ENCODE measurements around the gene FZR1.
"Not testable (repeated sequence)": the region's sequence is repeated elsewhere in the genome, so short reads cannot be mapped to it uniquely, and the experiment has no call there.

Gene FZR1

DNA sequence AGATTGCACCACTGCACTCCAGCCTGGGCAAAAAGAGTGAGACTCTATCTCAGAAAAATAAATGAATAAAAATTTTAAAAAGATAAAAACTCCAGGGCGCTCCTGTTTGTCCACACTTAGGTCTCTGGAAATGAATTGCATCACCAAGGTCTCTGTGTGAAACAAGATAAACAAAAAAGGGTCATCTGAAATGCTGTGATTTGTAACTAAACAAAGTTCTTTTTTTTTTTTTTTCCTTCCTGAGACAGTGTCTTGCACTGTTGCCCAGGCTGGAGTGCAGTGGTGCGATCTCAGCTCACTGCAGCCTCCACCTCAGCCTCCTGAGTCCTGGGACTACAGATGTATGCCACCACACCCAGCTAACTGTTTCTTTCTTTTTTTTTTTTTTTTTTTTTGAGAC, 11.5 kb downstream of the FZR1 start:
- DNase-seq: no peak

DNA sequence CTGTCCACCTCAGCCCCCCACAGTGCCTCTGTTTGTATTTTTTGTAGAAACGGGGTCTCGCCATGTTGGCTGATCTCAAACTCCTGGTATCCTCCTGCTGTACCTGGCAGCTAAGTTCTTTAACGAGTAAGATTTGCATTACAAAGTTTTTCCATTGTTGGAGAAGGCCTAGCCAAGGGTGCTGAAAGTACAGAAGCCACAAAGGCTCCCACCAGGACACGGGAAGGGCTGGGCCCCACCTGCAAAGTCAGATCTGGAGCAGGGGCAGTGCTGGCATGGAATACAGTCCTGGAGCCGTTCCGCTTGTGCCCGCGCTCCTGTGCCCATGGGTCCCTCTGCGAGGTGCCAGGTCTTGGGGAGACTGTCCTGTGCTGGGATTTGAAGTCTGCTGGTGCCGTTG, 12.1 kb downstream of the FZR1 start:
- no peak for DNase-seq

GRCh38 chr19:3518659-3519058, 12.5 kb downstream of the FZR1 start:
- DNase-seq: no peak

DNA sequence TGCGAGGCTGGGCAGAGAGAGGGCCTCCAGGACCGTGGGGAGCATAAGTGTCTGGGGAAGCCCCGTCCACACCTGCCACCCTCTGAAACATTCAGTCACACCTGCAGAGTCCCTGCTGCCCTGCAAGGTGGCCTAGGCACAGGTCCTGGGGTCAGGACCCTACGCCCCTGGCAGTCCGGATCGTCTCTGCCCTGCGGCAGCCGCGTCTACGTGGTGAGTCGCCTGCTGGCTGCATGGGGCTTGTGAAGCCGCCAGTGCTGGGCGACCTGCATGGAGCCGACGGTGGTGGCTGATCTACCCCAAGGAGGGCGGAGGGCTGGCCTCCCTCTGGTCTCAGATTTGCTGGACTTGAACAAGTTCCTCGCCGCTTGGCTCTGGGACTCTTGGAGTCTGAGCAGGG, 13.0 kb downstream of the FZR1 start:
- no peak for DNase-seq

GRCh38 chr19:3520166-3521103, 14.3 kb downstream of the FZR1 start:
- no peak for DNase-seq

DNA sequence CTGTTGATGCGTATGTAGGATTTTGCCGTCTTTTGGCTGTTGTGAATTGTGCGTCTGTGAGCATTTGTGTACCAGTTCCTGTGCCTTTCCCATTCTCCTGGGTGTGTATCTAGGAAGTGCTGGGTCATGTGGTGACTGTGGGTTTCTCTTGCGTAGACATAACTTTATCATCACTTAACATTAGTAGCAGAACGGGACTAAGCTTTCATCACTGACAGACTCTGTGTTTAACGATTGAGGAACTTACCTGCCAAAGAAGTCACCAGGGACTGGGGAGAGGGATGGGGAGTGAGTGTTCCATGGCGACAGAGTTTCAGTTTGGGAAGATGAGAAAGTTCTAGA, 15.0 kb downstream of the FZR1 start:
- no peak for DNase-seq

GRCh38 chr19:3522421-3523360, 16.6 kb downstream of the FZR1 start:
- DNase-seq: no peak

- no peak for DNase-seq
These were observed 17.4 kb downstream of the FZR1 start for GRCh38 chr19:3523361-3524077.

DNA sequence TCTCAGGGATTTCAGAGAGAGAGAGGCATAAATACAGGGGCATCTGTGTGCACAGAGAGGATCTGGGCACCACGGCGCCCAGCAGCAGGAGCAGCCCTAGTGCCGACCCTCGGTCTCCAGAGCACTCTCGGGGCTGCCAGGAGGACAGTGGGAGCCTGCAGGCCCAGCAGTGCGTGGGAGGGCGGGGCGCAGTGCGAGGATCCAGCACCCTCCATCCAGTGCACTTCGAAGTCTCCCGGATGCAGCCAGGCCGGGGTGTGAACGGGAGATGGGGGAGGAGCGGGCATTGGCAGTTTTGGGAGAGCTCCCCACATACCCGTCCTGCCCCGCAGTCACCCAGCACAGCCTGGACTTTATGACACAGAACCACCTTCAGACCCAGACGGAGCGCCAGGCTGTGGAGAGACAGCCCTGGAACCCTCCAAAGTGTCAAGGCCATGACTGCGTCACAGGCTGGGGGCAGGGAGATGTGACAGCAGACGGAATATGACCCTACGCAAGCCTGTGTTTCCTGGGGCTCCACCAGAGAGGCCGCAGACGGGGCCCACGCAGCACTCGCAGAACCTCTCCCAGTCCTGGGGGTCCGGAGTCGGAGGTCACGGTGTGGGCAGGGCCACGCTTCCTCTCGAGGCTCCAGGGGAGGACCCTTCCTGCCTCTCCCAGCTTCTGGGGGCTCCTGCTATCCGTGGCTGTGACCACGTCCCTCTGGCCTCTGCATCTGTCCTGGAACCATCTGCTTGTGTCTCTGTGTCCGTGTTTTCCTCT, 18.1 kb downstream of the FZR1 start:
- DNase-seq: no peak

DNA sequence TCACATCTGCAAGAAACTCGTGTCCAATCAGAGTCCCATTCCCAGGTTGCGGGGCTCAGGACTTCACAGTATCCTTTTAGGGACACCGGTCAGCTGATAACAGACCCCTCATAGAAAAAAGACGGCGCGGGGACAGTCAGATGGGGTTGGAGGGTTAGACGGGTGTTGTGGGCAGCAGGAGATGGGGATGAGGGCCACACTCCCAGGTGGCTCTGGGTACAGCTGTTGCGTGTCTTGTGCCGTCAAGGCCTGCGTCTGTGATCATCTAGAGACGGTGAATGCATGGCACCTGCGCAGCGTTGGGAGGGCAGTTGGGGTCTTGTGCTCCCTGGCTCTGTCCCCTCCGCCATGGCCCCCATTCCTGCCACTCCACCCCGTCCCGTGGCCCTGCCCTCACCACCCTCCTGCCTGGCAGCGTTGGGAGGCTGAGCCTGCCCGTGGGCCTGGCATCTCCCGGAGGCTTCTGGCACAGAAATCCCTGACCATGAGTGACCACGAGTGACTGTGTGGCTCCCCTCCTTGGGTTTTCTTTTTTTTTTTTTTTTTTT, 18.9 kb downstream of the FZR1 start:
- no peak for DNase-seq

- no peak for DNase-seq
These were observed 20.6 kb downstream of the FZR1 start for GRCh38 chr19:3526507-3527237.

DNA sequence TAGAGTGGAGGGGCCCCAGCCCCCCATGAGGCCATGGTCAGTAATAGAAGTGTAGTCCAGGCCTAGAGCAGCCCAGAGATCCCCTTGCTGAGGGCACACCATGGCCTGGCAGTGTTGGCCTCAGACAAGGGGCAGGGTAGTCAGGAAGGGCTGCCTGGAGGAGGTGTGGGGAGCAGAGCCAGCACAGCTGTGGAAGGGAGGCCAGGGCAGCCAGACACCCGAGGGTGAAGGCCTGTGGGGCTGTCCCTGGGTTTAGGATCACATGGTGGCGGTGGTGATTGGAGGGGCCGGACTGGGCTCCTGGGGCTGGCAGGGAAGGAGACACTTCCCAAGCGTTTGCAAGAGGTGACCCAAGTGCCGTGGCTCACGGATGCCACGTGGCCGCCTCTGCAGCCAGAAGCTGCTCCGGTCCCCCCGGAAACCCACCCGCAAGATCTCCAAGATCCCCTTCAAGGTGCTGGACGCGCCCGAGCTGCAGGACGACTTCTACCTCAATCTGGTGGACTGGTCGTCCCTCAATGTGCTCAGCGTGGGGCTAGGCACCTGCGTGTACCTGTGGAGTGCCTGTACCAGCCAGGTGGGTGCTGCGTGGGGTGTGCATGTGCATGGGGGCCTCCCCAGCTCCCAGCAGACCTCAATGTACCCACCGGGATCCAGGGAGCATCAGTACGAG, 21.3 kb downstream of the FZR1 start:
- no peak for DNase-seq

- DNase-seq: no peak
These were observed 22.0 kb downstream of the FZR1 start for GRCh38 chr19:3528080-3528479.

GRCh38 chr19:3528539-3529211, 22.6 kb downstream of the FZR1 start:
- no peak for DNase-seq

GRCh38 chr19:3529299-3529698, 23.2 kb downstream of the FZR1 start:
- not testable (repeated sequence) for DNase-seq

GRCh38 chr19:3530389-3530788, 24.3 kb downstream of the FZR1 start:
- DNase-seq: no peak

DNA sequence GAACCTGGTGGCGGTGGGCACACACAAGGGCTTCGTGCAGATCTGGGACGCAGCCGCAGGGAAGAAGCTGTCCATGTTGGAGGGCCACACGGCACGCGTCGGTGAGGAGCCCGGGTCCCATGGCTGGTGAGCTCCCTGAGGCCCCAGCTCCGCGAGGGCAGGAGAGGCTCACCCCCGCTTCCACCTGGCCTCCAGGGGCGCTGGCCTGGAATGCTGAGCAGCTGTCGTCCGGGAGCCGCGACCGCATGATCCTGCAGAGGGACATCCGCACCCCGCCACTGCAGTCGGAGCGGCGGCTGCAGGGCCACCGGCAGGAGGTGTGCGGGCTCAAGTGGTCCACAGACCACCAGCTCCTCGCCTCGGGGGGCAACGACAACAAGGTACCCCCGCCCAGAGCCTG, 25.6 kb downstream of the FZR1 start:
- DNase-seq: no peak

- DNase-seq: no peak
These were observed 26.2 kb downstream of the FZR1 start for GRCh38 chr19:3532154-3532786.

GRCh38 chr19:3533033-3533432, 26.9 kb downstream of the FZR1 start:
- no peak for DNase-seq
